ENCODE results near the gene GRB14.

GRB14 gene

GRCh38 chr2:164515030-164515429, 106.3 kb downstream of the GRB14 start:
- TF ChIP-seq CTCF (IDR thresholded peaks at IDR 0.05; ENCODE audit: insufficient read depth, low read length): no peak
- TF ChIP-seq GABPA (IDR thresholded peaks at IDR 0.05; ENCODE audit: low read depth): no peak
- no peak for TF ChIP-seq SPI1 (IDR thresholded peaks at IDR 0.05; ENCODE audit: borderline replicate concordance, low read depth)
- no peak for TF ChIP-seq REST (IDR thresholded peaks at IDR 0.05; ENCODE audit: insufficient replicate concordance, low read depth)
- TF ChIP-seq POLR2AphosphoS5 (IDR thresholded peaks at IDR 0.05; ENCODE audit: low read depth): no peak
- Histone ChIP-seq H3K27me3 (ENCODE audit: insufficient read depth, poor library complexity, severe bottlenecking) (no peaks in the 10 kb centered on the region), H3K27ac (replicated peaks) (no peak overlapping the region), H3K4me3 (replicated peaks; ENCODE audit: insufficient read depth, low read length) (no peak overlapping the region)
- DNase-seq (ENCODE audit: low read depth in 1 of 2, low spot score in 1 of 2): no peak

- no peak for TF ChIP-seq CTCF (IDR thresholded peaks at IDR 0.05; ENCODE audit: insufficient read depth, low read length)
- TF ChIP-seq REST (IDR thresholded peaks at IDR 0.05; ENCODE audit: insufficient replicate concordance, low read depth): no peak
- no peak for TF ChIP-seq SPI1 (IDR thresholded peaks at IDR 0.05; ENCODE audit: borderline replicate concordance, low read depth)
- no peak for TF ChIP-seq GABPA (IDR thresholded peaks at IDR 0.05; ENCODE audit: low read depth)
- TF ChIP-seq POLR2AphosphoS5 (IDR thresholded peaks at IDR 0.05; ENCODE audit: low read depth): no peak
- Histone ChIP-seq H3K27me3 (ENCODE audit: insufficient read depth, poor library complexity, severe bottlenecking) (no peaks in the 10 kb centered on the region), H3K27ac (replicated peaks) (no peak overlapping the region), H3K4me3 (replicated peaks; ENCODE audit: insufficient read depth, low read length) (no peak overlapping the region)
- DNase-seq (ENCODE audit: low read depth in 1 of 2, low spot score in 1 of 2): no peak
These were observed 106.8 kb downstream of the GRB14 start for GRCh38 chr2:164514491-164514890.

GRCh38 chr2:164512871-164513270, 108.4 kb downstream of the GRB14 start:
- H3K27me3 ChIP-seq (ENCODE audit: insufficient read depth, poor library complexity, severe bottlenecking): no peaks in the 10 kb centered on the region
- H3K27ac ChIP-seq (replicated peaks): no peak overlapping the region
- no peak for DNase-seq (ENCODE audit: low read depth in 1 of 2, low spot score in 1 of 2)

More at GRCh38 chr2:164512871-164513270, 108.4 kb downstream of the GRB14 start:
- no peak for TF ChIP-seq POLR2AphosphoS5 (IDR thresholded peaks at IDR 0.05; ENCODE audit: low read depth)
- TF ChIP-seq REST (IDR thresholded peaks at IDR 0.05; ENCODE audit: insufficient replicate concordance, low read depth): no peak
- no peak for TF ChIP-seq SPI1 (IDR thresholded peaks at IDR 0.05; ENCODE audit: borderline replicate concordance, low read depth)
- no peak overlapping the region for H3K4me3 ChIP-seq (replicated peaks; ENCODE audit: insufficient read depth, low read length)

All from HL-60 (cell line).